GM12875 (cell line): Measurements from ENCODE around the gene NR4A1.

Experiments used
- H3K4me3 ChIP-seq: one replicate; pipeline ENCODE4 v1.5.1; 2011; ENCODE audit warnings: low read depth, low read length, control low read depth
- TF ChIP-seq, protein P1 (sequence below): IDR thresholded peaks from 2 replicates; pipeline ENCODE4 v1.5.1; 2011; ENCODE audit warnings: low read depth, mild to moderate bottlenecking, control low read depth, inconsistent platforms, low read length, moderate library complexity, borderline replicate concordance; ENCODE audit not compliant: insufficient read depth

NR4A1 gene

GRCh38 chr12:52078276-52078675, 27.0 kb downstream of the NR4A1 start:
- TF ChIP-seq, protein P1, sequence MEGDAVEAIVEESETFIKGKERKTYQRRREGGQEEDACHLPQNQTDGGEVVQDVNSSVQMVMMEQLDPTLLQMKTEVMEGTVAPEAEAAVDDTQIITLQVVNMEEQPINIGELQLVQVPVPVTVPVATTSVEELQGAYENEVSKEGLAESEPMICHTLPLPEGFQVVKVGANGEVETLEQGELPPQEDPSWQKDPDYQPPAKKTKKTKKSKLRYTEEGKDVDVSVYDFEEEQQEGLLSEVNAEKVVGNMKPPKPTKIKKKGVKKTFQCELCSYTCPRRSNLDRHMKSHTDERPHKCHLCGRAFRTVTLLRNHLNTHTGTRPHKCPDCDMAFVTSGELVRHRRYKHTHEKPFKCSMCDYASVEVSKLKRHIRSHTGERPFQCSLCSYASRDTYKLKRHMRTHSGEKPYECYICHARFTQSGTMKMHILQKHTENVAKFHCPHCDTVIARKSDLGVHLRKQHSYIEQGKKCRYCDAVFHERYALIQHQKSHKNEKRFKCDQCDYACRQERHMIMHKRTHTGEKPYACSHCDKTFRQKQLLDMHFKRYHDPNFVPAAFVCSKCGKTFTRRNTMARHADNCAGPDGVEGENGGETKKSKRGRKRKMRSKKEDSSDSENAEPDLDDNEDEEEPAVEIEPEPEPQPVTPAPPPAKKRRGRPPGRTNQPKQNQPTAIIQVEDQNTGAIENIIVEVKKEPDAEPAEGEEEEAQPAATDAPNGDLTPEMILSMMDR, result no peak

DNA sequence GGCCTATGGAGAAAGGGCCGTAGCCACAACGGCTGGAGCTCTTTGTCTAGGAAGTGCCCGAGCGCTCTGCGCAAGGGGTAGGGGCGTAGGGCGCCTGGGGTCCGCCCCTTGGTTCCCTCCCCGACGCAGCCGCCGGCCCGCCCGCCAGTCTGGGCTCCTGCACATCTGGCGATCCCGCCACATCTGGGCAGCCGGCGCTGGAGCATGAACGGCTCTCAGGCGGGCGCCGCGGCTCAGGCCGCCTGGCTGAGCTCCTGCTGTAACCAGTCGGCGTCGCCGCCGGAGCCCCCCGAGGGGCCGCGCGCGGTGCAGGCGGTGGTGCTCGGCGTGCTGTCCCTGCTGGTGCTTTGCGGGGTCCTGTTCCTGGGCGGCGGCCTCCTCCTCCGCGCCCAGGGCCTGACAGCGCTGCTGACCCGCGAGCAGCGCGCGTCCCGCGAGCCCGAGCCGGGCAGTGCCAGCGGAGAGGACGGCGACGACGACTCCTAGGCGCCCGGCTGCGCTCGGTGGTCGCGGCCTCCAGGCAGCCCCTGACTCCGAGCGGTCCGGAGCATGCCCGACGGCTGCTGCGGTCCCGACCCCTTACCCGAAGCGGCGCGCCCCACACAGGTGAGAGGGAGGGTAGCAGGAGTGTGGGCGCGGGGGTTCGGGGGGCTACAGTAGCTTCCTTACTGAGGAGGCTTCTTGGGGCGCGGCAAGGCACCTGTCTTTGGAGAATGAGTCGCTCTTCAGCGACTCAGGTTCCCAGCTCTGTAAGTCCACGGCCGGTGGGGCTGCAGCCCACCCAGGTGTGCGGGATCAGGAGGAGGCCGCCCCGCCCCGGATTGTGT, 28.5 kb downstream of the NR4A1 start, which contains the start of gene SMIM41:
Gene SMIM41, plus strand, starts transcription at position 129 of the 827 bp plus-strand sequence. Its CDS starts 76 bp downstream, at position 205.
- TF ChIP-seq, protein P1, result no peak
- no peak within 1 kb of the TSS for H3K4me3 ChIP-seq

More at GRCh38 chr12:52078276-52078675, 27.0 kb downstream of the NR4A1 start:
- no peak overlapping the region for H3K4me3 ChIP-seq

GRCh38 chr12:52080403-52081251, 29.4 kb downstream of the NR4A1 start:
- H3K4me3 ChIP-seq, result no peak overlapping the region

DNA sequence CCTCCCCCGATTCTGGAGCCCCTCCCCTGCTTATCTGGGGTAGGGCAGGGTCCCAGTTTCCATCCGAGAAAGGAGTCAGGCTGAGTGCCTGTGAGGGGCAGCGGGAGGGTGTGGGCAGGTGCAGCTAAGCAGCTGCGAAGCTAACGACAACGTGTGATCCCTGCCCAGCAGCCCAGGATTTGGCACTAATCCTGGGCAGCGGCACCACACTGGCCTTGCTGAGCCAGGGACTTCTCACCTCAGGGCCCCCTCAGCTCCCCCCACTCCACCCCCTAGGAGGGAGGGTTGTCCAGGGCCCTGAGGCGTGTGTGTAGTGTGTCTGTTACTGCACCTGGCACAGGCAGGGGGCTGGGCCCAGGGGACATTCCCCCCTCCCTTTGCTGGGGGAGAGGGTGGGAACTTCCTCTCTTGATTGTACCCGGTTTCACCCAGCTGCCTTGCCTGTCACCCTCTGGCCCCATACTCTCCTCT, 30.1 kb downstream of the NR4A1 start:
- TF ChIP-seq, protein P1, result no peak

More at GRCh38 chr12:52080403-52081251, 29.4 kb downstream of the NR4A1 start:
- TF ChIP-seq, protein P1, result no peak

DNA sequence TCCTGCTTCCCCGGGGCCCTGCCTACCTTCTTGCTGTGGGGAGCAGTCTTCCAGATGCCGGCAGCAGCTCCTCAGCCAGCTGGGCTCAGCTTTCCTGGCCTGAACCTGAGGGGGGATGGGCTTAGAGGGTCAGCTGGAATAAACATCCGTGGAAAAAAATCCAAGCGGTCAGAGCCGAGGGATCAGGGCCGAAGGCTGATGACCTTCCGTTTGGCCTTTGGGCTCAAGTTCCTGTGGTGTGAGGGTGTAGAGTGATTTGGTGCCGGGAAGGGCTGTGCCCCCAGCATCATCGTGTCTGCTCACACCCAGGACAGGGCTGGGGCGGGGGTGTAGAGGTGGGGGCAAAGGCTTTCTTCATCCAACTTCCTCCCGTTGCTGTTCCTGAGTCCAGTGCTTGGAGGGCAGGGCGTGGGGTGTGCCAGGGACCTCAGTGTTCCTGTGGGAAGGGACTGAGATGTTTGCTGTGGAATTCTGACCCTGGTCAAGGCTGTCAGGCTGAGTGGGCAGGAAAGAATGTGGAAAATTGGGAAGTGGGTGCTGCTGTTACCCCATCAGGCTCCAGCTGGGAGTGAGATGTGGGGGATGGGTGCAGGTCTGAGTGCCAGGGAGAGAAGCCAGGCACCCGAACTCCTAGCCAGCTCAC, 30.9 kb downstream of the NR4A1 start:
- TF ChIP-seq, protein P1, result no peak
- H3K4me3 ChIP-seq, result no peak overlapping the region

More for the DNA sequence above, 30.1 kb downstream of the NR4A1 start:
- H3K4me3 ChIP-seq, result no peak overlapping the region

GRCh38 chr12:52082669-52082987, 31.4 kb downstream of the NR4A1 start:
- TF ChIP-seq, protein P1, result no peak
- H3K4me3 ChIP-seq, result no peak overlapping the region
